ENCODE data around the gene ZSWIM5.
"Not testable (repeated sequence)": the region's sequence is repeated elsewhere in the genome, so short reads cannot be mapped to it uniquely, and the experiment has no call there.

The ZSWIM5 gene

DNA sequence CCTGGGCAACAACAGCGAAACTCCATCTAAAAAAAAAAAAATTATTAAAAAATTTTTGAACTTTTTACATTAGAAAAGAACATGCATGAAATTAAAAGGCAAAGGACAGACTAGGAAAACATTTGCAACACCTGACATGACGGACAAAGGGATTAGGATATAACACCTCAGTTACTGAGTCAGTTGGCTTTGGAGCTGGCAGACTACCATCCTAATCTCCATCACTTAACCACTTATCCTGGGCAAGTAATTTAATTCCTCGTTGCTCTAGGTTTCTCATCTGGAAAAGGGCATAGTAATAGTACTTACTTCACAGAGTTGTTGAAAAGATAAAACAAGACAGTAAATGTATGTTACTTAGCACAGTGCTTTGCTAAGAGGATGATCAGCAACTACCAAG is 207.2 kb downstream of the ZSWIM5 start:
- no peak for DNase-seq

DNA sequence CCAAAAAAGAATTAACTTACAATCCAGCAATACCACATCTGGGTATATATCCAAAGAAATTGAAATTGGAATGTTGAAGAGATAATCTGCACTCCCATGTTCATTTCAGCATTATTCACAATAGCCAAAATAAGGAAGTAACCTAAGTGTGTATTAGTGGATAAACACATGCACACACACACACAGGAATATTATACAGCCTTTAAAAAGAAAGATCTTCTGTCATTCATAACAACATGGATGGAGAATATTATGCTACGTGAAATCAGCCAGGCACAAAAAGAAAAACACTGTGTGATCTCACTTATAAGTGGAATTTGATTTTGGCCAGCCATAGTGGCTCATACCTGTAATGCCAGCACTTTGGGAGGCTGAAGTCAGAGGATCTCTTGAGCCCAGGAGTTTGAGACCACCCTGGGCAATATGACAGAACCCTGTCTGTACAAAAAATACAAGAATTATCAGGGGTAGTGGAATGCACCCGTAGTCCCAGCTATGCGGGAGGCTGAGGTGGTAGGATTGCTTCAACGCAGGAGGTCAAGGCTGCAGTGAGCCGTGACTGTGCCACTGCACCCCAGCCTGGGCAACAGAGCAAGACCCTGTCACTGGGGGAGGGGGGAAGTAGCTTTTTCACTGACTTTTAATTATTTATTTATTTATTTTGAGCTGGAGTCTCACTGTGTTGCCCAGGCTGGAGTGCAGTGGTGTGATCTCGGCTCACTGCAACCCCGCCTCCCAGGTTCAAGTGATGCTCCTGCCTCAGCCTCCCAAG is 210.8 kb downstream of the ZSWIM5 start:
- no peak for DNase-seq

DNA sequence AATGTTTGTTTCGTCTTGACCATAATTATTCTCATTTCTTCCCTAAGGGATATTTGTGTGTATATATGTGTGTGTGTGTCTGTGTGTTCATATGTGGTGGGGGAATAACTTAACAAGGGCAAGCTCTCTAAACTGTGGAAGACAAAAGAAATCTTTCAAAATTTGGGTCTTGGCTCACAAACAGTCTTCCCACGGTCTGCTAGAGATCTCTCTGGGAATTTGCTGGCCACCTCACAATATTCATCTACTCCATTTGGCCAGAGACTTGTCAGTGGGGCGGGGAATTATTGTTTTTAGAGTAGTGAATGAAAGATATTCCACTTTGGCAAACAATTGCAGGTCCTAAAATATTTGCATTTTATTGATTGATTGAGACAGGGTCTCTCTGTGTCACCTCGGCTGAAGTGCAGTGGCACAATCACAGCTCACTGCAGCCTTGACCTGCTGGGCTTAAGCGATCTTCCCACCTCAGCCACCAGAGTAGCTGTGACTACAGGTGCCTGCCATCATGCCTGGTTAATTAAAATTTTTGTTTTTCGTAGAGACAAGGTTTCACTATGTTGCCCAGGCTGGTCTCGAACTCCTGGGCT is 212.0 kb downstream of the ZSWIM5 start:
- no peak for DNase-seq

DNA sequence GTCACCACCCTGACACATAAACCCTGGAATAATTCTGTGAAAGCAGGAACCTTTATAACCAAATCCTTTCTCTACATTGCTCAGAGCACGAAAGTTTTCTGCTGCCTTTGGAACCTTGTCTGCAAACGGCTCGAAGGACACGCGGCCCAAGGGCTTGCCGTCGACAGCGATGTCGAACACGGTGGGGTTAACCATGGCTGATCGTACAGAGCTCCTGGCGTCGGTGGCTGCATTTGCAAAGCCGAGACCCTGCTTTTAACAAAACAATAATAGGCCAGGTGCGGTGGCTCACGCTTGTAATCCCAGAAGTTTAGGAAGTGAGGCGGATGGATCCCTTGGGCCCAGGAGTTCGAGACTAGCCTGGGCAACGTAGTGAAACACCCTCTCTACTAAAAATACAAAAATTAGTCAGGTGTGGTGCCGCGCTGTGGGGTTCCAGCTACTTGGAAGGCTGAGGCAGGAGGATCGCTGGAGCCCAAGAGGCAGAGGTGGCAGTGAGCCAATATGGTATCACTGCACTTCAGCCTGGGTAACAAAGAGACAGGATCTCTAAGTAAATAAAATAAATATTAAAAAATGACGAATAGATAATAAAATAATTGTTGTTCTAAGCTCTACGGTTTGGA is 217.8 kb downstream of the ZSWIM5 start:
- DNase-seq = no peak

DNA sequence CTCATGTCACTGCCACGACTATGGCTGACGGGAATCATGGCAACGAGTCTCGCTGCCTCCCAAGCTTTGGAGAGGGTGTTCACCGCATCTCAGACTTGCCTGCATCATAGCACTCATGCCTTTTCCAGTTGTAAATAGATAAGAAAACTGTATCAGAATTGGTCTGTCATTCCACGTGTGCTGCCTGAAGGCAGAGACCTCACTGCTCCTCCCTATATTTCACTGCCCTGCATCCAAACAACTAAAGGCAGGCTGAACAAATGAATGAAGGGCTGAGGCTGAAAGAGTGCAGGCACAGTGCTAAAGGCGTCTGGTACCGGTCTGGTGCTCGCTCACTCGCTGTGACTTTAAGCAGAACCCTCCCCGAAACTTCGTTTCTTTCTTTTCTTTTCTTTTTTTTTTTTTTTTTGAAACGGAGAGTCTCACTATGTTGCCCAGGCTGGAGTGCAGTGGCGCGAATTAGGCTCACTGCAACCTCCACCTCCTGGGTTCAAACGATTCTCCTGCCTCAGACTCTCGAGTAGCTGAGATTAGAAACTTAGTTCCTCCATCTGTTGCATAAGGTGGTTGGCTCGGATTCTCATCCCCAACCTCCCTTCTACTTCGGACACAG is 220.6 kb downstream of the ZSWIM5 start:
- no peak for DNase-seq

DNA sequence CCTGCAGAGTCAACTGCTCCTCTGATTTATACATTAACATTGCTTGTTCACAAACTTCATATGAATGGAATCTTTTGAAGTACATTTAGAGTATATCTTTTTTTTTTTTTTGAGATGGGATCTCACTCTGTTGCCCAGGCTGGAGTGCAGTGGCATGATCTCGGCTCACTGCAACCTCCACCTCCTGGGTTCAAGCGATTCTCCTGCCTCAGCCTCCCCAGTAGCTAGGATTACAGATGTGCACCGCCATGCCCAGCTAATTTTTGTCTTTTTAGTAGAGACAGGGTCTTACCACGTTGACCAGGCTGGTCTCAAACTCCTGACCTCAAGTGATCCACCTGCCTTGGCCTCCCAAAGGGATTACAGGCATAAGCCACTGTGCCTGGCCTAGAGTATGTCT is 229.0 kb downstream of the ZSWIM5 start:
- not testable (repeated sequence) for DNase-seq

DNA sequence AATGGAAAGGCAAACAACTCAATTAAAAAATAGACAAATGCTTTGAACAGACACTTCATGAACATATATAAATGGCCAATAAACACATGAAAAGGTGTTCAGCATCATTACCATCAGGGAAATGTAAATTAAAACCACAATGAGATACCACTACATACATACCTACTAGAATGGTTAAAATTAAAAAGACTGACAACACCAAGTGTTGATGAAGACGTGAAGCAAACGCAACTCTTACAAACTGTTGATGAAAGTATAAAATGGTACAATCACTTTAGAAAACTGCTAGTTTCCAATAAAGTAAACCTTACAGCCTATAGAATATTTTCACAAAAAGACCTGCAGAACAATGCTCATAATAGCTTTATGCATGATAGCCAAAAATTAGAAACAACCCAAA is 230.2 kb downstream of the ZSWIM5 start:
- DNase-seq = no peak

DNA sequence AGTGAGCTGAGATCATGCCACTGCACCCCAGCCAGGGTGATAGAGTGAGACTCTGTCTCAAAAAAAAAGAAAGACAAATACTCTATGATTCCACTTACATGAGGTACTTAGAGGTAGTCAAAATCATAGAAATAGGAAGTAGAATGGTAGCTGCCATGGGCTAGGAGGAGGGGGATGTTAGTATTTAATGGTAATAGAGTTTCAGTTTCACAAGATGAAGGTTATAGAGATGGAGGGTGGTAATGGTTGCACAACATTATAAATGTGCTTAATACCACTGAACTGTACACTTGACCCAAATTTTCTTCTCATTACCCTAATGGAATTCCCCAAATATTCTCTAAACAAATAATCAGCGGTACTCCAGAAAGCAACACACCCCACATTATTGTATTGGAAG is 232.8 kb downstream of the ZSWIM5 start:
- DNase-seq = no peak

DNA sequence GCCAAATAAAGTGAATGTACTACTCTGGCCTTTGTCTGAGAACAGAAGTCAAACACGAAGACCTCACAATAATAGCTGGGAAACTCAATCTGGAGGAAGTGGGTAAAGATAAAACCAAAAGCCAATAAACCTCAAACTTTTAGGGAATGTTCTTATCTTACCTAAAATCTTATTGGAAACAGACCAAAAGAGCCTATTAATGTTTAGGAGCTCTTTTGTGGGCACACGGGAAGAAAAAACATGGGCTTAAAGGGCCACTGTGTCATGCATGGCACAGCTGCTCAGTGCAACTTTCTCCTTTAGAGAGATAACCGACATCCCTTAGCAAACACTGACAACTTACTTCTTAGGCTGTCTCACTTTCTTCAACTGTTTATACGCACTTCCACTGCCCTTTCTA is 236.1 kb downstream of the ZSWIM5 start:
- DNase-seq = no peak
